Inflammatory macrophage (primary cell): Measurements from ENCODE around the gene XIRP2.

Source experiments
- DNase-seq, 2 donors: peaks; one replicate each; pipeline ENCODE4 v3.0.0-alpha.2; 2020 to 2022

XIRP2 gene

DNA sequence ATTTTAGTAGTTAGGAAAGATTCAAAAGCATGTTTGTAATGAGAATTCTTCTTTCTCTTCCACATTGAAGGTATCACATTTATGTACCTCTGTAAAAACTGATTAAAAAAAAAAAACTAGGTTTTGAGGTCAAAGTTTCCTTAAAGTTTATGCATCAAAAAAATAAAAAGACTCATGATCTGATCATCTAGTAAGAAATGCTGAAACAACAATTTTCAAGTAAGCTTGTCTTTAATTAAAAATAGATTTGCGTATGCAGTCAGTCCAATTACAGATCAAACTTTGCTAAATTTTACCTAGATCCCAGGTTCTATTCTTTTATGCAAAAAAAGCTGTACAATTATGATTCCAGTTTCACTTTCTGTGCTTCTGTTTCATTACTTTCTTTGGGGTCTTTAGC is 409.0 kb downstream of the XIRP2 start:
- DNase-seq: no peak

DNA sequence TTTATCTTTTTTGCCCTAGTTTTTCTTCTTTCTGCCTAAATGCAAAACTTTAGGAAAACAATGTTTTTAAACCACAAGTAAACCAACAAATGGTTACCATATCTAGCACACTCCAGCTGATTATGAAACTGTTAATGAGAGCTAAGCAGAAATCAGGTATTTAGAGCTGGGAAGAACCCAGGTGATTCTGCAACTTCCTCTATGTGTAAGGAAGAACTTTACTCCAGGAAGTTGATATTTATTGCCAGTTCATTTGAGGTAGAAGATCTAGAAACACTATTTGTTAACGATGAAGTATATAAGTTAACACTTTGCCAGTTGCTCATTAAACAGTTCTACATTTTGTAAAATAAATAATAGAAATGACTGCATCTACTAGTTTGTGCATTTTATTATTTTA is 409.7 kb downstream of the XIRP2 start:
- DNase-seq: no peak
